ENCODE measurements around the gene CECR2. TPM values are rescaled to one million over a fixed set of nuclear protein-coding genes. Genes with fewer than 3 reads are reported as not detected.

CECR2 gene
- 38.0 TPM for polyA plus RNA-seq (2013, experiment 1 of 2)
- polyA plus RNA-seq (2013, experiment 2 of 2) = 38.7 TPM

DNA sequence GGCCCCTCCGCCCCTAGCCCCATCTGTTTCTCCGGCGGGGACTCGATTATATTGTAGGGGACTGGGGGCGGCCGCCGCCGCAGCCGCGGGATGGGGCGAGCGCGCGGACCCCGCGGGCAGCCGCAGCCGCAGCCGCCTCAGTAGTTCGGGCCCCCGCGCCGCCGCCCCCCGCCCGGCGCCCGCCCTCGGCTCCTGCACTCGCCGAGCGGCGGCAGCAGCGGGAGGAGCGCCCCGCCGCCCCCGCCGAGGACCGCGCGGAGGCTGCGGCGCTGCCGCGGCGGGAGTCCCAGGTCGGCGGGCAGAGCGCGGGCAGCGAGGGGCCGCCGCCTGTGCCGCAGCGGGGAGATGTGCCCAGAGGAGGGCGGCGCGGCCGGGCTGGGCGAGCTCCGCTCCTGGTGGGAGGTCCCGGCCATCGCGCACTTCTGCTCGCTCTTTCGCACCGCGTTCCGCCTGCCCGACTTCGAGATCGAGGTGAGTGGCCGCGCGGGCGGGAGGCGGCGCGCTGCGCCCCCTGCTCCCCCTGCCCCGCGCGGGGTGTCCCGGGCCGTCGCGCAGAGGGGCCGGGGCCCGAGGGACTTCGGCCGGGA lies at the start of gene CECR2:
TSS of gene CECR2 (plus strand) at position 22 of the 587 bp plus-strand sequence. CDS start at position 346, 324 bp downstream.
- Histone ChIP-seq H3K9ac (ENCODE audit: low read depth, low read length) (peak within 1 kb of the TSS; percentile 93), H3K4me3 (ENCODE audit: low read length) (peak within 1 kb of the TSS; percentile 89), H3K9me3 (ENCODE audit: insufficient read depth, low read depth, low read length) (no peaks in the 10 kb centered on the region), H3K4me1 (ENCODE audit: insufficient read depth, low read length) (peaks cover 47% of the 10 kb centered on the region), H3K27ac (ENCODE audit: low read depth, low read length) (peak within 1 kb of the TSS; percentile 99), H3K36me3 (ENCODE audit: insufficient read depth, low read length) (peaks cover under 1% of the 10 kb centered on the region; the same call in 1 of the 2 replicates), H3K27me3 (ENCODE audit: insufficient read depth, low read length) (no peaks in the 10 kb centered on the region)
- WGBS = 1% methylated on average over 92 of the region's 92 CpGs

GRCh38 chr22:17319546-17319945 lies 49.7 kb upstream of the CECR2 start:
- Histone ChIP-seq H3K4me3 (ENCODE audit: low read length) (no peak overlapping the region), H3K36me3 (ENCODE audit: insufficient read depth, low read length) (no peaks in the 10 kb centered on the region), H3K27ac (ENCODE audit: low read depth, low read length) (no peak overlapping the region), H3K4me1 (ENCODE audit: insufficient read depth, low read length) (peaks cover 11% of the 10 kb centered on the region; the same call in 1 of the 2 replicates), H3K27me3 (ENCODE audit: insufficient read depth, low read length) (no peaks in the 10 kb centered on the region), H3K9ac (ENCODE audit: low read depth, low read length) (no peak overlapping the region), H3K9me3 (ENCODE audit: insufficient read depth, low read depth, low read length) (no peaks in the 10 kb centered on the region)
- WGBS = 64% methylated on average over 5 of the region's 5 CpGs

DNA sequence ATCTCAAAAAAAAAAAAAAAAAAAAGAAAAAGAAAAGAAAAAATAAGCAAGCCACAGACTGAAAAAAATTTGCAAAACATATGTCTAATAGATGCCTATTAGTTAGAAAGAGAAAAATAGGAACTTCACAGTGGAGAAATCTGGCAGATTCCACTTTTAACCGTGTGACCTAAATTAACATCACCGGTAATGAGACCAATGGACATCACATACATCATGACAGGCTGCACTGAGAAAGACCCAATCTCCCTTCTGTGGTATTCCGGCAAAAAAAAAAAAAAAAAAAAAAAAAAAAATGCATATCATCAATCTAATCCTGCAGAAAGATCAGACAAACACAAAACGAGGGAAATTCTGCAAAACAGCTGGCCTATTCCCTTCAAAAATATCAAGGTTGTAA lies 46.7 kb upstream of the CECR2 start:
- Histone ChIP-seq H3K9me3 (ENCODE audit: insufficient read depth, low read depth, low read length) (no peaks in the 10 kb centered on the region), H3K9ac (ENCODE audit: low read depth, low read length) (no peak overlapping the region), H3K4me1 (ENCODE audit: insufficient read depth, low read length) (peaks cover 11% of the 10 kb centered on the region; the same call in 1 of the 2 replicates), H3K27me3 (ENCODE audit: insufficient read depth, low read length) (no peaks in the 10 kb centered on the region), H3K27ac (ENCODE audit: low read depth, low read length) (no peak overlapping the region), H3K4me3 (ENCODE audit: low read length) (no peak overlapping the region), H3K36me3 (ENCODE audit: insufficient read depth, low read length) (no peaks in the 10 kb centered on the region)
- 96% methylated on average over 2 of the region's 4 CpGs for WGBS

- Histone ChIP-seq H3K27me3 (ENCODE audit: insufficient read depth, low read length) (no peaks in the 10 kb centered on the region), H3K27ac (ENCODE audit: low read depth, low read length) (no peak overlapping the region), H3K9me3 (ENCODE audit: insufficient read depth, low read depth, low read length) (no peaks in the 10 kb centered on the region), H3K4me3 (ENCODE audit: low read length) (no peak overlapping the region), H3K36me3 (ENCODE audit: insufficient read depth, low read length) (no peaks in the 10 kb centered on the region), H3K9ac (ENCODE audit: low read depth, low read length) (no peak overlapping the region), H3K4me1 (ENCODE audit: insufficient read depth, low read length) (no peaks in the 10 kb centered on the region; the same call in 1 of the 2 replicates)
- 95% methylated on average over 9 of the region's 9 CpGs for WGBS
Measured at GRCh38 chr22:17331690-17332089, 37.6 kb upstream of the CECR2 start.

- Histone ChIP-seq H3K27ac (ENCODE audit: low read depth, low read length) (no peak overlapping the region), H3K27me3 (ENCODE audit: insufficient read depth, low read length) (no peaks in the 10 kb centered on the region), H3K36me3 (ENCODE audit: insufficient read depth, low read length) (no peaks in the 10 kb centered on the region), H3K4me3 (ENCODE audit: low read length) (no peak overlapping the region), H3K9me3 (ENCODE audit: insufficient read depth, low read depth, low read length) (no peaks in the 10 kb centered on the region), H3K4me1 (ENCODE audit: insufficient read depth, low read length) (no peaks in the 10 kb centered on the region; the same call in 1 of the 2 replicates), H3K9ac (ENCODE audit: low read depth, low read length) (no peak overlapping the region)
- 90% methylated on average over 16 of the region's 16 CpGs for WGBS
Measured at GRCh38 chr22:17332109-17332800, 37.0 kb upstream of the CECR2 start.

GRCh38 chr22:17334059-17334458 lies 35.2 kb upstream of the CECR2 start:
- Histone ChIP-seq H3K9me3 (ENCODE audit: insufficient read depth, low read depth, low read length) (no peaks in the 10 kb centered on the region), H3K9ac (ENCODE audit: low read depth, low read length) (no peak overlapping the region), H3K4me1 (ENCODE audit: insufficient read depth, low read length) (no peaks in the 10 kb centered on the region; the same call in 1 of the 2 replicates), H3K4me3 (ENCODE audit: low read length) (no peak overlapping the region), H3K36me3 (ENCODE audit: insufficient read depth, low read length) (no peaks in the 10 kb centered on the region), H3K27ac (ENCODE audit: low read depth, low read length) (no peak overlapping the region), H3K27me3 (ENCODE audit: insufficient read depth, low read length) (no peaks in the 10 kb centered on the region)
- 92% methylated on average over 6 of the region's 6 CpGs for WGBS

GRCh38 chr22:17334983-17335382 lies 34.3 kb upstream of the CECR2 start:
- Histone ChIP-seq H3K27me3 (ENCODE audit: insufficient read depth, low read length) (no peaks in the 10 kb centered on the region), H3K36me3 (ENCODE audit: insufficient read depth, low read length) (no peaks in the 10 kb centered on the region), H3K4me1 (ENCODE audit: insufficient read depth, low read length) (no peaks in the 10 kb centered on the region; the same call in 1 of the 2 replicates), H3K9ac (ENCODE audit: low read depth, low read length) (no peak overlapping the region), H3K4me3 (ENCODE audit: low read length) (no peak overlapping the region), H3K27ac (ENCODE audit: low read depth, low read length) (no peak overlapping the region), H3K9me3 (ENCODE audit: insufficient read depth, low read depth, low read length) (no peaks in the 10 kb centered on the region)
- WGBS = 78% methylated on average over 6 of the region's 6 CpGs

DNA sequence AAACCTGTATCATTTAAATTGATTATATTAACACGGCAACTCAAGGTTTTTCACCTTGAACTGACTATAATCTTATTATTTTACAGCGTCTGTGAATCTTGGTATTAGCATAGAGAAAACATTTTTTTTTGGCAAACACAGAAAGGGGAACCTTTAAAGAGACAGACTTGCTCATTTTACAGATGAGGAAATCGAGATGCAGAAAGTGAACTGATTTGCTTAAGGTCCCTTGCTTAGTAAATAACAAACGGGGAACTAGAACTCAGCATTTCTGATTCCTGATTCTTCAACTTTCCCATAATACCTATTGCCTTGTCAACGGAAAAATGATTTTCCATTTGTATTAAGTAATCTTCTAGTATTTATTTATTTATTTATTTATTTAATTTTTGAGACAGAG lies 33.2 kb upstream of the CECR2 start:
- no peaks in the 10 kb centered on the region for H3K27me3 ChIP-seq (ENCODE audit: insufficient read depth, low read length)
- no peaks in the 10 kb centered on the region for H3K36me3 ChIP-seq (ENCODE audit: insufficient read depth, low read length)
- 94% methylated on average over 2 of the region's 5 CpGs for WGBS
- no peaks in the 10 kb centered on the region for H3K9me3 ChIP-seq (ENCODE audit: insufficient read depth, low read depth, low read length)
- H3K4me1 ChIP-seq (ENCODE audit: insufficient read depth, low read length) = no peaks in the 10 kb centered on the region; the same call in 1 of the 2 replicates
- no peak overlapping the region for H3K9ac ChIP-seq (ENCODE audit: low read depth, low read length)
- H3K4me3 ChIP-seq (ENCODE audit: low read length) = no peak overlapping the region
- H3K27ac ChIP-seq (ENCODE audit: low read depth, low read length) = no peak overlapping the region

GRCh38 chr22:17337639-17338038 lies 31.6 kb upstream of the CECR2 start:
- Histone ChIP-seq H3K4me3 (ENCODE audit: low read length) (no peak overlapping the region), H3K9ac (ENCODE audit: low read depth, low read length) (no peak overlapping the region), H3K36me3 (ENCODE audit: insufficient read depth, low read length) (no peaks in the 10 kb centered on the region), H3K4me1 (ENCODE audit: insufficient read depth, low read length) (no peaks in the 10 kb centered on the region; the same call in 1 of the 2 replicates), H3K9me3 (ENCODE audit: insufficient read depth, low read depth, low read length) (no peaks in the 10 kb centered on the region), H3K27ac (ENCODE audit: low read depth, low read length) (no peak overlapping the region), H3K27me3 (ENCODE audit: insufficient read depth, low read length) (no peaks in the 10 kb centered on the region)
- 94% methylated on average over 11 of the region's 11 CpGs for WGBS

DNA sequence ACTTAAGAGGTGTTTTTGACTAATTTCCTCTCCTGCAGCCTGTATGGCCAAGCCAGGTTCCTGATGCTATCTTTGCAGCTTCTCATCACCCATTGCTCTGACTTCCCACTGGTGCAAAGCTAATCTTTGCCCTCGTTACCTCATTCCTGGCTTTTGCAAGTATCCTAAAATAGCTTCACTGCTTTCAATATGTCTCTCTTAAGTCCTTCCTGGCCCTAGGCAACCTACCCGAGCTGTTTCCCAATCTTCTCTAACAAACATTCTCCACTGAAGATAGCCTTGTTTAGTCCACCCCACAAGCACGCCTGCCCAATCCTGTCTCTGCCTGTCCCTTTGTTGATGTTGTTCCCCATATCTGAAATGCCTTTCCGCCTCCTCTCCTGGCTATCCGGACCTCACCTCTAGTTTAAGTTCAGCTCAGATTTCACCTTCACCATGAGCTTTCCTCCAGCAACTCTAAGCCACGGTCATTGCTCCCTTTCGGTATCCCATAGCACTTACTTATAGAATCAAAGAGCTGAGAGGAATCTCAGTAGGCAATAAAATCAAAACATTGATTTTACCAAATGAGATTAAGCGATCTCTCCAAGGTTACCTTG lies 30.1 kb upstream of the CECR2 start:
- H3K9me3 ChIP-seq (ENCODE audit: insufficient read depth, low read depth, low read length) = no peaks in the 10 kb centered on the region
- H3K4me1 ChIP-seq (ENCODE audit: insufficient read depth, low read length) = no peaks in the 10 kb centered on the region
- no peak overlapping the region for H3K9ac ChIP-seq (ENCODE audit: low read depth, low read length)
- no peak overlapping the region for H3K27ac ChIP-seq (ENCODE audit: low read depth, low read length)
- WGBS = 78% methylated on average over 8 of the region's 8 CpGs
- no peaks in the 10 kb centered on the region for H3K36me3 ChIP-seq (ENCODE audit: insufficient read depth, low read length)
- H3K4me3 ChIP-seq (ENCODE audit: low read length) = no peak overlapping the region
- H3K27me3 ChIP-seq (ENCODE audit: insufficient read depth, low read length) = no peaks in the 10 kb centered on the region

DNA sequence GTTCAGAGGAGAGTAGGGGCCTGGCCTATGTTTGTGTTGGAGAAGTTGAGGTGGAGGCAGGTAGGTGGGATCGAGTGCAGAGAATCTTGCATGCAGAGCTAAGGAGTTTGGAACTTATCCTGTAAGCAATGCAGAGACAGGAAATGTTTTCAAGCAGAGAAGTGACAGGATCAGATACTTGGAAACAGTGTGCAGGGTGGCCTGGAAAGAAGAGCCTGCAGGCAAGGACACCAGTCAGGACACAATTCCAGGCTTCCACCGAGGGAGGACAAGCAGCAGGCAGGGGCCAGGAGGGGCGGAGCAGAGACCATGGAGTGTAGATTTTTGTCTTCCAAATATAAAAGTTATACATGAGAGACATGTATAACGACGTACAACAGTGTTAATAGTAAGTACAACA lies 26.9 kb upstream of the CECR2 start:
- Histone ChIP-seq H3K9ac (ENCODE audit: low read depth, low read length) (no peak overlapping the region), H3K4me3 (ENCODE audit: low read length) (no peak overlapping the region), H3K9me3 (ENCODE audit: insufficient read depth, low read depth, low read length) (no peaks in the 10 kb centered on the region), H3K36me3 (ENCODE audit: insufficient read depth, low read length) (no peaks in the 10 kb centered on the region), H3K27me3 (ENCODE audit: insufficient read depth, low read length) (no peaks in the 10 kb centered on the region), H3K27ac (ENCODE audit: low read depth, low read length) (no peak overlapping the region), H3K4me1 (ENCODE audit: insufficient read depth, low read length) (no peaks in the 10 kb centered on the region)
- 84% methylated on average over 5 of the region's 5 CpGs for WGBS
